Panc1 (cell line): ENCODE data around the gene ZRANB3.

Source experiments
- CTCF ChIP-seq: fragments of 450-650 bp; IDR thresholded peaks from 2 replicates; pipeline ENCODE4 v1.5.1; 2017; ENCODE audit warnings: mild to moderate bottlenecking
- TCF7L2 ChIP-seq: IDR thresholded peaks from 2 replicates; pipeline ENCODE4 v1.6.1; 2011; ENCODE audit warnings: mild to moderate bottlenecking, low read depth, low read length, inconsistent platforms

- TF ChIP-seq TCF7L2, result no peak
- no peak for TF ChIP-seq CTCF
Measured at GRCh38 chr2:135219226-135219625, 311.8 kb downstream of the ZRANB3 start.
